Liver (tissue), 9 donors: ENCODE measurements around the gene RICTOR. TPM values are rescaled to one million over a fixed set of nuclear protein-coding genes. Genes with fewer than 3 reads are reported as not detected.

Source experiments
- DNase-seq: peaks from one replicate; pipeline ENCODE4 v3.0.0-alpha.2; 2017; ENCODE audit warnings: low spot score
- H3K27ac ChIP-seq, 2 donors: one replicate each; pipeline ENCODE4 v1.7.0; 2013; ENCODE audit warnings: inconsistent platforms in 2 of 2, low read length in 2 of 2, control low read depth in 1 of 2, low read depth in 1 of 2, mild to moderate bottlenecking in 1 of 2
- H3K27me3 ChIP-seq, 4 donors: one replicate each; pipeline versions ENCODE4 v1.6.1 to v1.7.0; 2013; ENCODE audit warnings: low read length in 3 of 4, inconsistent platforms in 1 of 4, mild to moderate bottlenecking in 1 of 4, moderate library complexity in 1 of 4; ENCODE audit not compliant: control insufficient read depth in 4 of 4, insufficient read depth in 4 of 4
- H3K36me3 ChIP-seq, 4 donors: one replicate each; pipeline versions ENCODE4 v1.6.1 to v1.7.0; 2013; ENCODE audit warnings: low read length in 3 of 4, mild to moderate bottlenecking in 3 of 4, low read depth in 1 of 4, moderate library complexity in 1 of 4; ENCODE audit not compliant: control insufficient read depth in 4 of 4, insufficient read depth in 3 of 4
- H3K4me1 ChIP-seq, 4 donors: one replicate each; pipeline versions ENCODE4 v1.6.1 to v1.7.0; 2013; ENCODE audit warnings: low read length in 3 of 4, mild to moderate bottlenecking in 3 of 4, moderate library complexity in 1 of 4; ENCODE audit not compliant: control insufficient read depth in 4 of 4, insufficient read depth in 4 of 4
- H3K4me3 ChIP-seq, 3 donors: one replicate each; pipeline versions ENCODE4 v1.6.1 to v1.7.0; 2013; ENCODE audit warnings: low read length in 3 of 3, control low read depth in 1 of 3, low read depth in 1 of 3, mild to moderate bottlenecking in 1 of 3
- H3K9ac ChIP-seq, 2 donors: one replicate each; pipeline ENCODE4 v1.7.0; 2013; ENCODE audit warnings: low read length in 2 of 2, mild to moderate bottlenecking in 2 of 2, moderate library complexity in 2 of 2, control low read depth in 1 of 2, low read depth in 1 of 2
- H3K9me3 ChIP-seq, 4 donors: one replicate each; pipeline versions ENCODE4 v1.6.1 to v1.7.0; 2013; ENCODE audit warnings: low read length in 3 of 4; ENCODE audit not compliant: control insufficient read depth in 4 of 4
- EGR1 ChIP-seq, 2 donors: IDR thresholded peaks; 2 replicates each; pipeline ENCODE4 v1.6.1; 2016 to 2018; ENCODE audit warnings: antibody characterized with exemption in 2 of 2, low read depth in 2 of 2
- FOXA1 ChIP-seq: IDR thresholded peaks from 2 replicates; pipeline ENCODE4 v1.6.1; 2016; ENCODE audit warnings: antibody characterized with exemption
- FOXA2 ChIP-seq: IDR thresholded peaks from 2 replicates; pipeline ENCODE4 v1.6.1; 2016; ENCODE audit warnings: antibody characterized with exemption
- GABPA ChIP-seq, 2 donors: IDR thresholded peaks in 1 of 2; conservative IDR thresholded peaks in 1 of 2; 2 replicates each; pipeline ENCODE4 v1.6.1; 2016; ENCODE audit warnings: antibody characterized with exemption in 2 of 2, mild to moderate bottlenecking in 1 of 2, moderate library complexity in 1 of 2
- HNF4A ChIP-seq, 2 donors: conservative IDR thresholded peaks; 2 replicates each; pipeline ENCODE4 v1.6.1; 2016; ENCODE audit warnings: antibody characterized with exemption in 2 of 2, mild to moderate bottlenecking in 2 of 2
- HNF4G ChIP-seq: IDR thresholded peaks from 2 replicates; pipeline ENCODE4 v1.6.1; 2016; ENCODE audit warnings: antibody characterized with exemption
- JUND ChIP-seq, 2 donors: IDR thresholded peaks; 2 replicates each; pipeline ENCODE4 v1.6.1; 2016; ENCODE audit warnings: antibody characterized with exemption in 2 of 2
- NR2F2 ChIP-seq: IDR thresholded peaks from 2 replicates; pipeline ENCODE4 v1.6.1; 2016; ENCODE audit warnings: antibody characterized with exemption
- RAD21 ChIP-seq, 2 donors: IDR thresholded peaks; 2 replicates each; pipeline ENCODE4 v1.6.1; 2016; ENCODE audit warnings: antibody characterized with exemption in 2 of 2, mild to moderate bottlenecking in 2 of 2
- TAF1 ChIP-seq: conservative IDR thresholded peaks from 2 replicates; pipeline ENCODE4 v1.6.1; 2016; ENCODE audit warnings: antibody characterized with exemption, mild to moderate bottlenecking
- YY1 ChIP-seq: IDR thresholded peaks from 2 replicates; pipeline ENCODE4 v1.6.1; 2016; ENCODE audit warnings: antibody characterized with exemption, mild to moderate bottlenecking
- WGBS: extraction: QIAGEN DNeasy Blood & Tissue Kit; methylation state at CpG from one replicate; pipeline ENCODE4 v1.1.7; 2013; 5-methylcytosine and 5-hydroxymethylcytosine counted together
- polyA plus RNA-seq, 2 donors: library from polyadenylated mRNA; stranded (reverse) in 1 of 2; unstranded in 1 of 2; fragments of 200-250 nt in 1 of 2; fragments of >200 nt in 1 of 2; fragmentation: Nextera tagmentation in 1 of 2; extraction: Ambion mirVana in 1 of 2; gene quantifications; one replicate each; pipeline versions ENCODE4 v1.2.1 to v1.2.3, GENCODE V29; 2013 to 2015
- total RNA-seq, 2 donors: library from RNA; depleted of rRNA; stranded (reverse); fragments of >200 nt; gene quantifications; one replicate each; pipeline ENCODE4 v1.2.3, GENCODE V29; 2014
- TF ChIP-seq, protein P1 (sequence below): IDR thresholded peaks from 2 replicates; pipeline ENCODE4 v1.6.1; 2016; ENCODE audit warnings: antibody characterized with exemption
- TF ChIP-seq, protein P2 (sequence below): IDR thresholded peaks from 2 replicates; pipeline ENCODE4 v1.6.1; 2016; ENCODE audit warnings: antibody characterized with exemption
- TF ChIP-seq, protein P3 (sequence below): IDR thresholded peaks from 2 replicates; pipeline ENCODE4 v1.6.1; 2016; ENCODE audit warnings: antibody characterized with exemption, mild to moderate bottlenecking
- TF ChIP-seq, protein P4 (sequence below): IDR thresholded peaks from 2 replicates; pipeline ENCODE4 v1.6.1; 2016; ENCODE audit warnings: antibody characterized with exemption
- TF ChIP-seq, protein P5 (sequence below): fragments of 150-350 bp; IDR thresholded peaks from 2 replicates; pipeline ENCODE4 v1.5.1; 2017; ENCODE audit warnings: improper control_type of control experiment, low read depth, low read length; ENCODE audit not compliant: missing input control
- donor health status: healthy.
- donor health status: healthy.
- donor health status: healthy.
- donor health status: healthy.
- donor health status: healthy.

Gene RICTOR
- total and polyA plus RNA-seq, 4 donors = 2.1 to 24.0 (median 15.0) TPM

GRCh38 chr5:38985909-38986452 is 88.2 kb downstream of the RICTOR start:
- WGBS = 88% methylated on average over 9 of the region's 9 CpGs
- no peak for DNase-seq
- Histone ChIP-seq H3K9me3 (no peaks in the 10 kb centered on the region), H3K4me1 (no peaks in the 10 kb centered on the region), H3K36me3 (peaks cover 2 to 4% (median 3%) of the 10 kb centered on the region in 4 donors), H3K4me3 (no peak overlapping the region), H3K27ac (no peak overlapping the region), H3K9ac (no peak overlapping the region), H3K27me3 (no peaks in the 10 kb centered on the region)
- no peak for TF ChIP-seq GABPA (IDR thresholded peaks at IDR 0.05 in 1 of 2, conservative IDR thresholded peaks at IDR 0.05 in 1 of 2)
- no peak for TF ChIP-seq EGR1 (IDR thresholded peaks at IDR 0.05; ENCODE audit: low read depth in 2 of 2)

GRCh38 chr5:38979535-38979934 is 94.7 kb downstream of the RICTOR start:
- no peak overlapping the region for H3K4me3 ChIP-seq
- peaks cover 0 to 8% (median 6%) of the 10 kb centered on the region in 4 donors for H3K36me3 ChIP-seq
- H3K9ac ChIP-seq = no peak overlapping the region
- no peaks in the 10 kb centered on the region for H3K27me3 ChIP-seq
- no peaks in the 10 kb centered on the region for H3K9me3 ChIP-seq
- DNase-seq = no peak
- no peaks in the 10 kb centered on the region for H3K4me1 ChIP-seq
- H3K27ac ChIP-seq = no peak overlapping the region
- WGBS = 71% methylated on average over 2 of the region's 2 CpGs
- TF ChIP-seq EGR1 (IDR thresholded peaks at IDR 0.05; ENCODE audit: low read depth in 2 of 2) (no peak), RAD21 (IDR thresholded peaks at IDR 0.05) (no peak), HNF4G (no peak), NR2F2 (no peak), FOXA2 (no peak), JUND (IDR thresholded peaks at IDR 0.05) (no peak), HNF4A (conservative IDR thresholded peaks at IDR 0.05) (no peak), FOXA1 (no peak), YY1 (no peak)
- TF ChIP-seq, protein P1, sequence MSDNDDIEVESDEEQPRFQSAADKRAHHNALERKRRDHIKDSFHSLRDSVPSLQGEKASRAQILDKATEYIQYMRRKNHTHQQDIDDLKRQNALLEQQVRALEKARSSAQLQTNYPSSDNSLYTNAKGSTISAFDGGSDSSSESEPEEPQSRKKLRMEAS = no peak
- TF ChIP-seq, protein P2, sequence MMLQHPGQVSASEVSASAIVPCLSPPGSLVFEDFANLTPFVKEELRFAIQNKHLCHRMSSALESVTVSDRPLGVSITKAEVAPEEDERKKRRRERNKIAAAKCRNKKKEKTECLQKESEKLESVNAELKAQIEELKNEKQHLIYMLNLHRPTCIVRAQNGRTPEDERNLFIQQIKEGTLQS = no peak

DNA sequence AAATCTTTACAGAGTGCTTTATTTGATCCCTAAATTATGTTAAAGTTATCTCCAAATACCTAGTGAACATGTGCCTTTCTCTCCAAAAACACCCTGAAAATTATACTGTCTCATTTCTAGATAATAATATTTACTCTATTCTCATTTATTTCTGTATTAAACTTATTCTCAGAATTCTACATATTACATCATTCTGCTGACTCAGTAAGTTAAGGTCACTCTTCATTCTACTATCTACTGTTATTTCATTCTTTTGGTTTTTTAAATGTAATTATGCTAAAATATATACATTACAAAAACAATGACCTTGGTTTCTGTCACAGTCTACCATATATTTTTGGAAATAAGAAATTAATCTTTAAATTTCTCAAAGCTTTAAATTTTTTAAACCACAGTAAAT is 96.2 kb downstream of the RICTOR start:
- Histone ChIP-seq H3K9ac (no peak overlapping the region), H3K4me3 (no peak overlapping the region), H3K27ac (no peak overlapping the region), H3K36me3 (peaks cover 0 to 10% (median 7%) of the 10 kb centered on the region in 4 donors), H3K9me3 (no peaks in the 10 kb centered on the region), H3K27me3 (no peaks in the 10 kb centered on the region), H3K4me1 (no peaks in the 10 kb centered on the region)
- no peak for DNase-seq
- TF ChIP-seq, protein P3, sequence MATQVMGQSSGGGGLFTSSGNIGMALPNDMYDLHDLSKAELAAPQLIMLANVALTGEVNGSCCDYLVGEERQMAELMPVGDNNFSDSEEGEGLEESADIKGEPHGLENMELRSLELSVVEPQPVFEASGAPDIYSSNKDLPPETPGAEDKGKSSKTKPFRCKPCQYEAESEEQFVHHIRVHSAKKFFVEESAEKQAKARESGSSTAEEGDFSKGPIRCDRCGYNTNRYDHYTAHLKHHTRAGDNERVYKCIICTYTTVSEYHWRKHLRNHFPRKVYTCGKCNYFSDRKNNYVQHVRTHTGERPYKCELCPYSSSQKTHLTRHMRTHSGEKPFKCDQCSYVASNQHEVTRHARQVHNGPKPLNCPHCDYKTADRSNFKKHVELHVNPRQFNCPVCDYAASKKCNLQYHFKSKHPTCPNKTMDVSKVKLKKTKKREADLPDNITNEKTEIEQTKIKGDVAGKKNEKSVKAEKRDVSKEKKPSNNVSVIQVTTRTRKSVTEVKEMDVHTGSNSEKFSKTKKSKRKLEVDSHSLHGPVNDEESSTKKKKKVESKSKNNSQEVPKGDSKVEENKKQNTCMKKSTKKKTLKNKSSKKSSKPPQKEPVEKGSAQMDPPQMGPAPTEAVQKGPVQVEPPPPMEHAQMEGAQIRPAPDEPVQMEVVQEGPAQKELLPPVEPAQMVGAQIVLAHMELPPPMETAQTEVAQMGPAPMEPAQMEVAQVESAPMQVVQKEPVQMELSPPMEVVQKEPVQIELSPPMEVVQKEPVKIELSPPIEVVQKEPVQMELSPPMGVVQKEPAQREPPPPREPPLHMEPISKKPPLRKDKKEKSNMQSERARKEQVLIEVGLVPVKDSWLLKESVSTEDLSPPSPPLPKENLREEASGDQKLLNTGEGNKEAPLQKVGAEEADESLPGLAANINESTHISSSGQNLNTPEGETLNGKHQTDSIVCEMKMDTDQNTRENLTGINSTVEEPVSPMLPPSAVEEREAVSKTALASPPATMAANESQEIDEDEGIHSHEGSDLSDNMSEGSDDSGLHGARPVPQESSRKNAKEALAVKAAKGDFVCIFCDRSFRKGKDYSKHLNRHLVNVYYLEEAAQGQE = no peak
- no peak for TF ChIP-seq HNF4G
- no peak for TF ChIP-seq RAD21 (IDR thresholded peaks at IDR 0.05)
- TF ChIP-seq JUND (IDR thresholded peaks at IDR 0.05) = no peak
- TF ChIP-seq, protein P4, sequence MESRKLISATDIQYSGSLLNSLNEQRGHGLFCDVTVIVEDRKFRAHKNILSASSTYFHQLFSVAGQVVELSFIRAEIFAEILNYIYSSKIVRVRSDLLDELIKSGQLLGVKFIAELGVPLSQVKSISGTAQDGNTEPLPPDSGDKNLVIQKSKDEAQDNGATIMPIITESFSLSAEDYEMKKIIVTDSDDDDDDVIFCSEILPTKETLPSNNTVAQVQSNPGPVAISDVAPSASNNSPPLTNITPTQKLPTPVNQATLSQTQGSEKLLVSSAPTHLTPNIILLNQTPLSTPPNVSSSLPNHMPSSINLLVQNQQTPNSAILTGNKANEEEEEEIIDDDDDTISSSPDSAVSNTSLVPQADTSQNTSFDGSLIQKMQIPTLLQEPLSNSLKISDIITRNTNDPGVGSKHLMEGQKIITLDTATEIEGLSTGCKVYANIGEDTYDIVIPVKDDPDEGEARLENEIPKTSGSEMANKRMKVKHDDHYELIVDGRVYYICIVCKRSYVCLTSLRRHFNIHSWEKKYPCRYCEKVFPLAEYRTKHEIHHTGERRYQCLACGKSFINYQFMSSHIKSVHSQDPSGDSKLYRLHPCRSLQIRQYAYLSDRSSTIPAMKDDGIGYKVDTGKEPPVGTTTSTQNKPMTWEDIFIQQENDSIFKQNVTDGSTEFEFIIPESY = no peak
- TF ChIP-seq, protein P1 = no peak
- TF ChIP-seq GABPA (IDR thresholded peaks at IDR 0.05 in 1 of 2, conservative IDR thresholded peaks at IDR 0.05 in 1 of 2) = no peak
- TF ChIP-seq, protein P5, sequence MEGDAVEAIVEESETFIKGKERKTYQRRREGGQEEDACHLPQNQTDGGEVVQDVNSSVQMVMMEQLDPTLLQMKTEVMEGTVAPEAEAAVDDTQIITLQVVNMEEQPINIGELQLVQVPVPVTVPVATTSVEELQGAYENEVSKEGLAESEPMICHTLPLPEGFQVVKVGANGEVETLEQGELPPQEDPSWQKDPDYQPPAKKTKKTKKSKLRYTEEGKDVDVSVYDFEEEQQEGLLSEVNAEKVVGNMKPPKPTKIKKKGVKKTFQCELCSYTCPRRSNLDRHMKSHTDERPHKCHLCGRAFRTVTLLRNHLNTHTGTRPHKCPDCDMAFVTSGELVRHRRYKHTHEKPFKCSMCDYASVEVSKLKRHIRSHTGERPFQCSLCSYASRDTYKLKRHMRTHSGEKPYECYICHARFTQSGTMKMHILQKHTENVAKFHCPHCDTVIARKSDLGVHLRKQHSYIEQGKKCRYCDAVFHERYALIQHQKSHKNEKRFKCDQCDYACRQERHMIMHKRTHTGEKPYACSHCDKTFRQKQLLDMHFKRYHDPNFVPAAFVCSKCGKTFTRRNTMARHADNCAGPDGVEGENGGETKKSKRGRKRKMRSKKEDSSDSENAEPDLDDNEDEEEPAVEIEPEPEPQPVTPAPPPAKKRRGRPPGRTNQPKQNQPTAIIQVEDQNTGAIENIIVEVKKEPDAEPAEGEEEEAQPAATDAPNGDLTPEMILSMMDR = no peak
- no peak for TF ChIP-seq FOXA2
- no peak for TF ChIP-seq TAF1
